ENCODE results near the gene STUB1.
A peak's percentile ranks its signal among the peaks of the same experiment; 100 is the strongest.
"Not testable (repeated sequence)": the region's sequence is repeated elsewhere in the genome, so short reads cannot be mapped to it uniquely, and the experiment has no call there.

STUB1 gene

GRCh38 chr16:711084-711483, 30.9 kb downstream of the STUB1 start:
- in situ Hi-C loops (cut with MboI; ENCODE audit: low pct_unique_long_range_greater_than_20kb, low sequenced_read_pairs, unreplicated experiment), result loop anchor here (5.0 kb wide), 1 partner anchor 76 kb away; the partner anchor contains the start of genes CHTF18 and RPUSD1
- TF ChIP-seq CTCF (IDR thresholded peaks at IDR 0.05; ENCODE audit: extremely low read depth, insufficient read depth, missing control alignments), result no peak
- no peak for DNase-seq (ENCODE audit: low spot score)

GRCh38 chr16:711548-712320, 31.5 kb downstream of the STUB1 start:
- peak; percentile 98 for TF ChIP-seq CTCF (IDR thresholded peaks at IDR 0.05; ENCODE audit: extremely low read depth, insufficient read depth, missing control alignments)
- in situ Hi-C loops (cut with MboI; ENCODE audit: low pct_unique_long_range_greater_than_20kb, low sequenced_read_pairs, unreplicated experiment), result loop anchor here (5.0 kb wide), 1 partner anchor 76 kb away; the partner anchor contains the start of genes CHTF18 and RPUSD1
- peak; percentile 95 for DNase-seq (ENCODE audit: low spot score)

- in situ Hi-C loops (cut with MboI; ENCODE audit: low pct_unique_long_range_greater_than_20kb, low sequenced_read_pairs, unreplicated experiment), result loop anchor here (5.0 kb wide), 1 partner anchor 75 kb away; the partner anchor contains the start of genes CHTF18 and RPUSD1
- DNase-seq (ENCODE audit: low spot score), result not testable (repeated sequence)
- peak; percentile 50 for TF ChIP-seq CTCF (IDR thresholded peaks at IDR 0.05; ENCODE audit: extremely low read depth, insufficient read depth, missing control alignments)
Observed at GRCh38 chr16:712740-713250, 32.6 kb downstream of the STUB1 start.

- no peak for DNase-seq (ENCODE audit: low spot score)
- in situ Hi-C loops (cut with MboI; ENCODE audit: low pct_unique_long_range_greater_than_20kb, low sequenced_read_pairs, unreplicated experiment), result loop anchor here (5.0 kb wide), 1 partner anchor 73 kb away; the partner anchor contains the start of genes CHTF18 and RPUSD1
- TF ChIP-seq CTCF (IDR thresholded peaks at IDR 0.05; ENCODE audit: extremely low read depth, insufficient read depth, missing control alignments), result no peak
Observed at GRCh38 chr16:714079-714478, 33.9 kb downstream of the STUB1 start.

- in situ Hi-C loops (cut with MboI; ENCODE audit: low pct_unique_long_range_greater_than_20kb, low sequenced_read_pairs, unreplicated experiment), result loop anchor here (5.0 kb wide), 1 partner anchor 72 kb away; the partner anchor contains the start of genes CHTF18 and RPUSD1
- DNase-seq (ENCODE audit: low spot score), result peak; percentile 98
- no peak for TF ChIP-seq CTCF (IDR thresholded peaks at IDR 0.05; ENCODE audit: extremely low read depth, insufficient read depth, missing control alignments)
Observed at GRCh38 chr16:714558-715476, 34.6 kb downstream of the STUB1 start, which contains the start of gene METRN. METRN (plus strand) TSS chr16:715118; CDS start chr16:715290, 172 bp downstream.
